HG02610 (cell line): ENCODE results near the gene KCNJ8.
"Not testable (repeated sequence)": the region's sequence is repeated elsewhere in the genome, so short reads cannot be mapped to it uniquely, and the experiment has no call there.

Experiments
- ATAC-seq: cut with Tn5 transposase; IDR thresholded peaks from one replicate; pipeline ENCODE4 v1.9.1; 2021; ENCODE audit warnings: mild to moderate bottlenecking, moderate library complexity; ENCODE audit not compliant: unreplicated experiment

Gene KCNJ8

DNA sequence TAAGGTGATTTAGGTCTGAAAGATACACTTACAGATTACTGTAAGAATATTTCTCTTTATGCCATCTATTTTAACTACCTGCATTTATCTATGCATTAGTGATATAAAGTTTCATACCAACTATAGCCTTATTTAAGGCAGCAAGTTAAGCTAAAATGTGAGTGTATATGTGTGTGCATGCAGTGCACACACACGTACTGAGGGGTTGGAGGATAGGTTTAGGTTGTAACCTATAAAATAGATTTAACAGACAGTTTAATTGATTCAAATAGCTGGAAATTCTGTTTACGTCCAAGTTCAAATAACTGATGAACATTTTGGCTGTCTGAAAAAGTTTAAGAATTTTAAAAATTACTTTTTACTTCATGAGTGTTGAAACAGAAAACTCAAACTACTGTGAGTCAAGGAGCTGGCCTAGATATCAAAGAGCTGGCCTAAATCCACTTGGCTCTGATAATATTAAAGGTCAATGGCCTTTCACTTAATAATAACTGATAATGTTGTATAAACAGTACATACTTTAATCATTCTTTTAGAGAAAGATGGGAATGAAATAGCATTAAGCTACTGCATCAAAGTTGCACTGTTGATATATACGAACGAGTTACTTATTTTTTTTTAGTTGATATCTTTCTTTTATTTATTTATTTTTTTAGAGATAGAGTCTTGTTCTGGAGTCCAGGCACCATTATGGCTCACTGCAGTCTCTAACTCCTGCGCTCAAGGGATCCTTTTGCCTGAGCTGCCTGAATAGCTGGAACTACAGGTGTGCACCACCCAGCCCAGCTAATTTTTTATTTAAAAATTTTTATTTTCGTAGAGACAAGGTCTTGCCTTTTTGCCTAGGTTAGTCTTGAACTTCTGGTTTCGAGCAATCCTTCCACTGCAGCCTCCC is 13.8 kb upstream of the KCNJ8 start:
- no peak for ATAC-seq

DNA sequence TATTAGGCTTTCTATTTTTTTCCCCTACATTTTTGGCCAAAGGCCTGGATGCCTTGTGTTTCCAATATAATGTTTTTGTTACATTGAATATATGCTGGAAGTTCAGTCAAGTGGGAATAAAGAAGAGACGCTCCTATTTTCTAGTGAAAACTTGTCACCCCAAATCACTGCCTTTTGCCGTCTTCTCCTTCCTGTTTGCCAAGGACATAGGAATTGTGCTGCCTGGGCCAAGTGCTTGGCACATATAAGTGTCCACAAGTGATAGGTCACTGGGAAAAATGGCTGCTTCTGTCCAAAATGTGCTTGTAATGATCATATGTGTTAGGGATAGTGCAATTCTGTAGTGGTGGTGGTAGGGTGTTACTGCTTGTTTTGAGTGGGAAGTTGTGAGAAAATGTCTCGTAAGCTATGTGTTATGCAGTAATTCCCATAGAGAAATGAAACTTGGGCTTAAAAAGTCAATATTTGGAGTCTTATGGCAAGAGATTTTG is 11.6 kb upstream of the KCNJ8 start:
- ATAC-seq = no peak

DNA sequence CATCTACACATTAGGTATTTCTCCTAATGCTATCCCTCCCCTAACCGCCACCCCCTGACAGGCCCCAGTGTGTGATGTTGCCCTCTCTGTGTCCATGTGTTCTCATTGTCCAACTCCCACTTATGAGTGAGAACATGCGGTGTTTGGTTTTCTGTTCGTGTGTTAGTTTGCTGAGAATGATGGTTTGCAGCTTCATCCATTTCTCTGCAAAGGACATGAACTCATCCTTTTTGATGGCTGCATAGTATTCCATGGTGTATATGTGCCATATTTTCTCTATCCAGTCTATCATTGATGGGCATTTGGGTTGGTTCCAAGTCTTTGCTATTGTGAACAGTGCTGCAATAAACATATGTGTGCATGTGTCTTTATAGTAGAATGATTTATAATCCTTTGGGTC is 8.2 kb upstream of the KCNJ8 start:
- not testable (repeated sequence) for ATAC-seq

DNA sequence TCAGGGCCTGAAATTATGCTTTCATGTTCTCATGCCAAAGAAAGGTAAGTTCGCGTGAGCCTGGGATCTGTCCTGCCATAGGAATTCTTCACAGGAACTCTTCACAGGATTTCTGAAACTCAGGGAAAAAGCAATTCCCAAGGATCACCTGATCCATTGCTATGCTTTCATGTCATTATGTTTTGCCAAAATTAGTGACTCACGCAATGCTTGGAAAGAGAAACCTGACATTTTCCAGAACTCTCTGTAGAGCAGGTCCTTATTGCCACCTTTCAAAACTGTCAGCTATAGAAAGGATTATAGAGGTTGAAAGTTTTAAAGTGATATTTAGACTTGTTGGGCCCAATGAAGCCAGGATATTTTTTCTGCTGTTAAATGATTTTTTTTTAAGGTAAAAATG is 6.3 kb upstream of the KCNJ8 start:
- no peak for ATAC-seq

DNA sequence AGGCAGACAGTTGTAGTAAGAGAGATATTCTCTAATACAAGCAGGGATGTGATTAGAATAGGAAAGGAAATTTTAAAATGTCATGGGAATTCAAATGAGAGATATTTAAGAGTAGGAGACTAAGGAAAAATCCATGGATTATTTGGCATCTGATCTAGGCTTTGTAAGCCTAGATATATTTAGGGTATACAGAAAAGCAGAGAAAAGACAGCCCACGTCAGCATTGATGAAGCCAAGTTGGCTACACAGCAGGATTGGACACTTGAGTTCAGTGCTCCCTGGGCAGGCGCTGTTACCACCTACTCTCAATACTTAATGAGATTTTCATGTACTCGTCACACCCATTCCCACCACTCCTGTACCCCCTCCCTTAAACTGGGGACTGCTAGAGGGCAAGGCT is 1.7 kb upstream of the KCNJ8 start:
- ATAC-seq = no peak

DNA sequence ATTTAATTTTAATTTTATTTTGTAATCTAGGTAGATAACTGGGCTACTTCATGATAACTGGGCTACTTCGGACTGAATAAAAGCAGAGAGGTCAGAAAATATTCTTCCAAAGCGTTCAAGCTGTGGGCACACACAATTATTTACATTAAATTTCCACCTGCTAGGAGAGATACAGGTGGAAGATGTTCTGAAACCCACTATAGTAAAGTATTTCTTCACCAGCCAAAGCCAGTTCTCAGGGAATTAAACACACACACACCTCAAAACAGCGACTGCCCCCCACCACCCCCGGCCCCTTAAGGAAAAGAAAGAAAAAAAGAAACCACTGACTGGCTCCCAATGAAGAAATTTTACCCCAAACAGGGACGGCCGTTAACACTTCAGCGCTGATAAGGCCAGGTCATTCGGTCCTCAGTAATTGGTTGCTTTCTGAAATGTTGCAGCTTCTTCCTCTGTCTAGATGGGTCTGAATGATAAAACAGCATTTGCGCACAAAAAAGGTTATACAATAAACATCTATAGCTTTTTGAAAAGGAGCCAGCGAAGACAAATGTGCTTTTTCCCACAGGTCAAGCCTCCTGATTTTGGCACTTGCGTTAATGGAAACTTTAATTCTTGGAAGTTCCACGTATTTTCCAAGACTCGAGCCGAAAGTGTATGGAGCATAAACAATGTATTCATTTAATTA is 771 bp upstream of the KCNJ8 start:
- no peak for ATAC-seq

DNA sequence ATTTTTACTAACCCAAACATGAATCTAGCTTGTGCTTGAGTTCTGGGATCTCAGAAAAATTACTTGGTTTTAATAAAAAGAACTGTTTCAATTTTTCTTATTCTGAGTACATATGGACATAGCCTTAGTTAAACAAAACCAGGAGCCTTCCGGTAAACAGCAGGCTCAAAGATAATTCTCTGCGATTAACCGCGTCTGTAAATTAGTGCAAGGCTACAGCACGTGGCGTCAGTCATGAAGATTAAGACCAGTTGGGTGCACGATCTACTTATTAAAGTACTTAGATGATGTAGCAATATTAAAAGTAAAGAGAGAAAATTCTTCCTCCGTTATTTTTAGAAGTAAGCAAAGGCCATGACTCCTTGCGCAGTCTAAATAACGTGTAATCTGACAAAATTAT is 700 bp downstream of the KCNJ8 start:
- ATAC-seq = no peak

DNA sequence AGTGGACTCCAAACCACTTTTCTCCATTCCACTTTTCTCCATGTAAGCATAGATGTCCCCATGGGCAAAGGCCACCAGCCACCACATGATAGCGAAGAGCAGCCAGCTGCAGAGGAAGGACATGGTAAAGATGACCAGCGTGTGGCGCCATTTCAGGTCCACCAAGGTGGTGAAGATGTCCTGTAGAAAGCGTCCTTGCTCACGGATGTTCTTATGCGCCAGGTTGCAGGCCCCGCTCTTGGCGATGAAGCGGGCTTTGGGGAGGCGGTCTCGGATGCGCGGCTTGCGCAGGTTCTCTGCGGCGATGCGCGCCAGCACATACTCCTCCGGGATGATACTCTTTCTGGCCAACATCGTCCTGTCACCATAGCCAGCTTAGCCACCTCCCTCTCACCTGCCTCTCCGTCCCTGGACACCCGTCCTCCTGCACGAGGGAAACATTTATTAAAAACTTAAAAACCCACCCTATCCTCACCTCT is 1.2 kb downstream of the KCNJ8 start:
- ATAC-seq = no peak

DNA sequence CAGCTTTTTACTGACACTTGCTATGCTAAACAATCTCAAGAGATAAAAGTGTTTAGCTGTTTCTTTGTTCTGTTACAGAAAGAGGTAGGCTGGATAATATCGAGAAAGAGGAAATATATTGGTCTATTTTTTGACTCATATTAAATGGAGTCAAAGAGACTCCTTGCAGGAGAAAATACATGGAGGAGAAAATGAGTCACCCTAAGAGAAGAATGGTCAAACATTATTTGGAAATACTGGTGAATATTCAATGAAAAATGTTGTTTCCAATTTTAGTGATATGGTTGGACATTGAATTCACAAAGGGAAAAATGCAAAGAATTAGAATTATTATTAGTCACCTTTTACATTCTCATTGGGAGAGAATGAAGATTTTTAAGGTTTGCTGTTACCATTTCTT is 3.2 kb downstream of the KCNJ8 start:
- no peak for ATAC-seq

DNA sequence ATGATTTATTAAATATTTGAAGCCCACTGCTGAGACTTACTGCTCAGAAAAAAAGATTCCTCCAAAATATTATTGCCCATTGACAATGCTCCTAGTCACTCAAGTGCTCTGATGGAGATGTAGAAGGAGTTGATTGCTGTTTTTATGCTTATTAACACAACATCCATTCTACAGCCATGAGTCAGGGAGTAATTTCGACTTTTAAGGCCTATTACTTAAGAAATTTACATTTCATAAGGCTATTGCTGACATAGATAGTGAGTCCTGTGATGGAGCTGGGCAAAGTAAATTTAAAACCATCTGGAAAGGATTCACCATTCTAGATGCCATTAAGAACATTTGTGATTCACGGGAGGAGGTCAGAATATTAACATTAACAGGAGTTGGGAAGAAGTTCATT is 5.2 kb downstream of the KCNJ8 start:
- no peak for ATAC-seq

DNA sequence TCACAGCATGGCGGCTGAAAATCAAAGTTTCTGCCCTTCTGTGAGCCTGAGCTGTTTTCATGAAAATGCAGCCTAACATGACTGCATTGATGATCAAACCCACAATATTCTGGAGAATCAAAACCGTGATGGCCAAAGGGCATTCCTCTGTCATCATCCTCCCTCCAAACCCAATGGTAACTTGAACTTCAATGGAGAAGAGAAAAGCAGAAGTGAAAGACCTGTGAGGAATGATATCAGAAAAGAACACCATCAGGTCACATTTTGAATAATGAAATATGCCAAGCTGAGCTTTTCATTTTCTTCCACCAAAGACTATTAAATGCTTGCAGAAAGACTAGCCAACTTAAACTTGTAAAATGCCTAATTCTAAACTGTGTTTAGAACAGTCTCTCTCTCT is 8.1 kb downstream of the KCNJ8 start:
- no peak for ATAC-seq

DNA sequence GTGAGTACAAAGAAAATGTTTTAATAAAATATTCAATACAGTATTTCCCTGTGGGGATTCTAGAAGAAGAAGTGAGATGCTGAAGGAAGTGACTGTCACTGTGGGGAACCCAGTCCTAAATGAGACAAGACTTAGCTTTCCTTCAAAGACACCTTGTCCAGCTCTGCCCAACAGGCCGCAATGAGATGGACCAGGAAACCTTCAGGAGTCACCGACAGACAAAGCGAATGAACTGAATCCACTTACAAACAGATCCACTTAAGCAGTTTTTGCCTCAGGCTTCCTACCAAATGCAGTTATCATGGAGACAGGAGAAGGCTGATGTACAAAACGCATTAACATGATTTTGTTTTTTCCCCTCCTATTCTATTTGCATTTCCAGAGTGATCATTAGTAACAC is 9.6 kb downstream of the KCNJ8 start:
- no peak for ATAC-seq

DNA sequence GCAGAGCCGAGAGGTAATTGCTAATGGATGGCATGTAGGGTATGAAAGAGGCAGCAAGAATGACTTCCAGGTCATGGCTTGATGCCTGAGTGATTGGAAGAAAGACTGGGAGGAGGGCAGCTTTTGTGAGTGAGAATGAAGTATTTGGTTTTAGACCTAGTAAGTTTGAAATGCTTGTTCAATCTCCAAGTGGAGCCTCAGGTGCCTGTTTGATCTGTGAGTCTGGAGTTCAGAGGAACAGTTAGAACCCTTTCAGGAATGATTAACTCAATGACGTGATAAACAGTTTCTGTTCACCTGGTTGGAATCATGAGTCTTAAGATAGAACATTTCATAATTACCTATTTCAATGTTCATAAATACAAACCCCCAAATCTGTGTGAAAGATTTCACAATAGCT is 10.4 kb downstream of the KCNJ8 start:
- no peak for ATAC-seq

DNA sequence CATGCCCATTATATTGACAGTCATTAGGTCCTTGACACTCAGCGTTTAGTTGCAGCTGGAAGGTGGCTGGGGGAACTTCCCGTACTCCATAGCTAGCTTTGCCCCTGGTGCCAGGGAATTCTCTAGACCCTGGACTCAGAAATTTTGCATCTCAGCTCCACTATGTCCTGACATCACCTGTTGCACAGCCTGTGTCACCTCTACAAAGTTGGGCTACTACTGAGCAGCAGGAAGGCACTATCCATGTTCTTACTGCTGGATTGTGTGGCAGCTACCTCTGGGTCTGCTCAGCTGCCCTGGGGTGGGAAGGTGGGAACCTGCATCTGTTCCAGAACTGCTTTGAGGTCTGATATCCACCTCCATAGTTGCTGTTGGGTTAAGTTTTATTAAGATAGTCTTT is 11.0 kb downstream of the KCNJ8 start:
- ATAC-seq = no peak

DNA sequence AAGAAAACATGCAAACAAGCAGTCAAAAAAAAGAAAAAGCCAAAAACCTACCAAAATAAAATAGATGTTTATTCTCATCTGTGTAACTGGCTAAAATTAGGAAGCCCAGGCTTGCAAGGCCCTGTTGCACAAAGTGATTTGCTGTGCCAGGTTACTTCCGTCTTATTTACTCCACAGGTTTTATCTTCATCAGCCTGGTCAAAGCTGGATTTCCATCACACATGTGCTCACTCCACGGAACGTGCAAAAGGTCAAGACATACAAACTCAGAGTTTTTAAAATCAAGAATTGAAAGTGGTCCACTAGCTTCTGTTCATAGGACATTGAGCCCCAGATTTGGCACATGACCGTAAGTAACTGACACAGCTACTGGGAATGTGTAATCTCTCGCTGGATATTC is 14.8 kb downstream of the KCNJ8 start:
- no peak for ATAC-seq

DNA sequence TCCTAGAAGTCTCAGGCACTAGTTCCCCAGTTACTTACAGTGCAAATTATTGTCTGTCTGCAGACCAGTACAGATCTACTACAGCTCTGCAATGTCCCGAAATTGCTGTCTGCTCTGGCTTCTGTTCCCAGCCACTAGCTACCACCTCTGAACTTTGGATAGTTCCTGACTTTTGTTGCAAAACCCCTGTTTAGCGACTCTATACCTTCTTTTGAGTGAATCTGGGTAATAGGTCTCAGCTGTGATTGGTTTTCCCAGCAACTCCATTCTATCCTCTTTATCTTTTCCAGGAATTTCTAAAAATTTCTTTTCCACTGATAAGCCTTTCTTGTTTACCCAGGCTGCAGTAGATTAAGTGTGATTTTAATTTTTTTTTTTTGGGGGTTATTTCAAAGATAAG is 16.8 kb downstream of the KCNJ8 start:
- ATAC-seq = no peak

DNA sequence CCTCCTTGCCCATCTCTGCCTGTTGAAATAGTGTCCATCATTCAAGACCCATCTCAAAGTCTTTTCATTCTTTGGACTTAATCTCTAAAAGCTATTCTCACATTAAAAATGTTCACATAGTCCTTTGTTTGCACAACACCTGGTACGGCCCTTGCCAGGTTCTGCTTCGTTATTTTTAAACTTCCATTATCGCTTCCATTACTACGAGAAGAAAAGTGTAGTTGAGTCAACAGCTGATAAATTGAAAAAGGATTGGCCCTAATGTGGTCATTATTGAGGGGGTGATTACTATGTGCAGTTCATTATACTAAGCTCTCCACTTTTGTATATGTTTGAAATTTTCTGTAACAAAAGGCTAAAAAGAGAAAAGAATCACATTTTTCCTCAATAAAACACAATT is 17.8 kb downstream of the KCNJ8 start:
- ATAC-seq = no peak

DNA sequence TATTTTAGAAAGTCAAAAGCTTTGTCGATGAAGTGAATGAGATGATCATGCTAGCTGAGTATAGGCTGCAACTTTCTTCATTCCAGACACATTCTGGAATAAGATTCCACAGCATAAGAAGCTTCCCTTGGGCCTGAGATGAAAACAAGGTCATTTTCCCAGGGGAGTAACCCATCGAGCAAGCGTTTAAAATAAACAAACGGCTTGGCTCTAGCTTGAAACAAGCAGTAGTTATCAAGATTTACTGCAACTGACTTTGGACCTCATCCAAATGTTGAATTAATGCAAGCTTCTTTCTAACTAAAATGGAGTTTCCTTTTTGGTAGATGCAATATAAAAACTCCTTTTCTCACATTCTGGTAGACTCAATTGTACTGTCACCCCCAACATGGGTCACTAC is 23.0 kb downstream of the KCNJ8 start:
- no peak for ATAC-seq

DNA sequence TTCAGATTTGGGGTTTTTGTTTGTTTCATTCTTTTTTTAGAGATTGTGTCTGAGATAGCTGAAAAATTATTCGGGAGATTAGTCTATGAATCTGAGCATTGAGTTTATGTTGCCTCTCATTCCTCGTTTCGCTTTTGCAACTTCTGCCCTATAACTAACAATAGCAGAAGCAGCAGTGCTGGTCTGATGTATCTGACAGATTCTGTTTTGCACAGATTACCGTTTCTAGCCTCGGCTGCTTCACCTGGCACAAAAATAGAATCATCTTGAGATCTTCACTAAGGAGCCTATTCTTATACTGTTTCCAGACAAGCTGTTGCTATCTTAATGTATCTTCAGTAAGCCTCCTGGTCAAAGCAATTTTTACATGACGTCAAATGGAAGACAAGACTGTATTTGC is 29.2 kb downstream of the KCNJ8 start:
- ATAC-seq = no peak

DNA sequence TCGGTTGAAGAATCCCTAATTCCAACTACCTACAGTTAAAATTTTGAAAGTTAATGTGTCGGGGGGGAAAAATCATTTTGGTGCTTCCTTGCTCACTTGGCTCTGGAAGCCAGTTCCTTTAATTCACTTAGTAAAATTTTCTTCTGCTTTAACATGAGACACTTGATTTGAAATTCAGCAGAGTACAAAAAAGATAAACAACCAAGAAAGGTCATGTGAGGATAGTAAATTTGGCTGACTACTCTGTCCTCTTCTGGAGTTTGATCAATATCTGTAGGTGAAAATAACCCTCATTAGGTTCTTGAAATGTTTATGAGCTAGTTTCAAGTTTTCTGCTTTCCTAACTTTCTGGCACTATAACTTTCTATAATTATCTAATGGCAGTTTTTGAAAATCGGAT is 43.4 kb downstream of the KCNJ8 start:
- no peak for ATAC-seq

DNA sequence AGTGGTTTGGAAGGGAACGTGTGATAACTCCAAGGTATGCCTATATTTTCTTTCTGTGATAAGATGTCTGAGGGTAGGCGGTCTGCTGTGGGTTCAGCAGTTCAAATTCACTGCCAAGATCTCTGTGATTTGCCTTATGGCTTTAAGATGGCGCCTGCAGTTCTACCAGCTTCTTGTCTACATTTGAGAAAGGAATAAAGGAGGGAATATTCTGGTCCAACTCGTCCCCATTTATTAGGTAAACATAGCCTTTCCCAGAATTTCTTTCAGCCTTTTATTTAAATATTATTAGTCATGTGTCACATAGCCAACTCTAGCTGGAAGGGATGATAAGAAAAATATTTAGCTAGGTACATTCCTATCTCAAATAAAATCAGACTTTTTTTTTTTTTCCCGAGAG is 48.8 kb downstream of the KCNJ8 start:
- ATAC-seq = no peak

DNA sequence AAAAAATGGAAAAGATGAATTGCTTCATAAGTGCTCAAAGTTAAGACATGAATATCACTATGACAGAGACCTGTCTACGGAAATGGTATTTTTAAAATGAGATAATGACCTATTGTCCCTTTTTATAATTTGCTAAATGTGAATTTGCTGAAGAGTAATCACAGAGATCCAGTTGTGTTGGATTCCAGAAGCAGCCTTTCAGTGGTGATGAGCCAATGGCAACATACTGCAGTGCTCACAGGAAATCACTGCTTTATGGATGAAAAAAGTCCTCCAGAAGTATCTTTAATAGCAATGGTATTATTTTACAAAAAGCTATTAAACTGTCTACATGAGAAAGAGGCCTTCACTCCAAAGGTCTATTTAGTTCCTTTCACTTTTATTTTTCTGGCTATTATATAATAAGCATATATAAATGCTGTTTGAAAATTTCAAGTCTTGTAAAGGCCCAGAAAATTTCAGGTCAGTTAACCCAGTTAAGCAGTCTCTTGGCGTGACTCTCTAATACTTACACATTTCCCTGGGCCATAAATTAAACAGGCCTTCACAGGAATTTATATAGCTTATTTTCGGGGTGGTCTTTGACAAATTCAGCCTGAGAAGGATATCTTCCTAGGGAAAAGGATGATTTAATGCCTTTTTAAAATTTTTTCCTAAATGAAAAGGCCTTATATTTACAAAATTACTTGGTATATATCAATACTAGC is 55.4 kb downstream of the KCNJ8 start:
- no peak for ATAC-seq
